ENCODE measurements around the gene ZCCHC14.
A peak's percentile ranks its signal among the peaks of the same experiment; 100 is the strongest.

ZCCHC14 gene

DNA sequence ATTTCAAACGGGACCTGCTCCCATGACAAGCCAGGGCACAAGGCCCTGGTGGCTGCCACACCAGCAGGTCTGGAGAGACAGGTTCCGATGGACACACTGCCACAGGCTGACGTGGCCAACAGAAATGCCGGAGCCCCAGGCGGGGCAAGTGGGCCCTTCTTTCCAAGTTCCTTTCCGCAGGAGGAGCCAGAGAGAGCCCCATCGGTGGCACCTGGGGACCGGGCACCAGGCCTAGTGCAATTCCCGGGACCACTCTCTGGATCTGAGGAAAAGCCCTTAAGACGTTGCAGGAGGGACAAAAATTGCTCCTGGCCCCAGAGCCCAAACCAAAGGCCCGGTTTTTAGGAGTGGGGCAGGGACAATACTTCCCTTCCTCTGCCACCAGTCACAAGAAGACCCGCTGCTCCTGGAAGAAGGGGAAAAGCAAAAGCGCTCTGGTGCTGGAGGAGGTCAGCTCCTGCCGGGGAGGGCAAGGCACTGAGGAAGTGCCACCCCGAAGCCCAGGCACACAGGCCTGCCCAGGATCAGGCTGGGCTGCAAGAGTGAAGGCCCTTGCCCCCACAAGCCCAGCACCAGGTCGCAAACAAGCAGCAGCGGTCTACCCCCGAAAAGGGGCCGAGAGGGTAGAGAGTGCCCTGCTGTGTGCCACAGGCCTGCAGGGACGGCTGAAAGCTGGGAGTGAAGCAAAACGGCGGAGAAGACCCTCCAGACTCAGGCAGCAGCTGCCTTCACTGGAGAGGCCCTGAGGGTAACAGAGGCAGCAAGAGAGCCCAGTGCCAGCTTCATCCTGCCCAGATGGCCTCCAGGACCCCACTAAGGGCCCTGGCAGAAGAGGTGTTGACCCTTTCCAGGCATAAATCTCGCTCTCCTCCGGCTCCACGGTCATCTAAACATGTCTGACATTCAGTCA is 71.6 kb downstream of the ZCCHC14 start:
- H3K27ac ChIP-seq: no peak overlapping the region
- no peak for TF ChIP-seq ZFX (IDR thresholded peaks at IDR 0.05; ENCODE audit: borderline replicate concordance)
- TF ChIP-seq, protein P1, sequence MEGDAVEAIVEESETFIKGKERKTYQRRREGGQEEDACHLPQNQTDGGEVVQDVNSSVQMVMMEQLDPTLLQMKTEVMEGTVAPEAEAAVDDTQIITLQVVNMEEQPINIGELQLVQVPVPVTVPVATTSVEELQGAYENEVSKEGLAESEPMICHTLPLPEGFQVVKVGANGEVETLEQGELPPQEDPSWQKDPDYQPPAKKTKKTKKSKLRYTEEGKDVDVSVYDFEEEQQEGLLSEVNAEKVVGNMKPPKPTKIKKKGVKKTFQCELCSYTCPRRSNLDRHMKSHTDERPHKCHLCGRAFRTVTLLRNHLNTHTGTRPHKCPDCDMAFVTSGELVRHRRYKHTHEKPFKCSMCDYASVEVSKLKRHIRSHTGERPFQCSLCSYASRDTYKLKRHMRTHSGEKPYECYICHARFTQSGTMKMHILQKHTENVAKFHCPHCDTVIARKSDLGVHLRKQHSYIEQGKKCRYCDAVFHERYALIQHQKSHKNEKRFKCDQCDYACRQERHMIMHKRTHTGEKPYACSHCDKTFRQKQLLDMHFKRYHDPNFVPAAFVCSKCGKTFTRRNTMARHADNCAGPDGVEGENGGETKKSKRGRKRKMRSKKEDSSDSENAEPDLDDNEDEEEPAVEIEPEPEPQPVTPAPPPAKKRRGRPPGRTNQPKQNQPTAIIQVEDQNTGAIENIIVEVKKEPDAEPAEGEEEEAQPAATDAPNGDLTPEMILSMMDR (IDR thresholded peaks at IDR 0.05): peak; percentile 25; the same call in 1 of the 2 replicates

DNA sequence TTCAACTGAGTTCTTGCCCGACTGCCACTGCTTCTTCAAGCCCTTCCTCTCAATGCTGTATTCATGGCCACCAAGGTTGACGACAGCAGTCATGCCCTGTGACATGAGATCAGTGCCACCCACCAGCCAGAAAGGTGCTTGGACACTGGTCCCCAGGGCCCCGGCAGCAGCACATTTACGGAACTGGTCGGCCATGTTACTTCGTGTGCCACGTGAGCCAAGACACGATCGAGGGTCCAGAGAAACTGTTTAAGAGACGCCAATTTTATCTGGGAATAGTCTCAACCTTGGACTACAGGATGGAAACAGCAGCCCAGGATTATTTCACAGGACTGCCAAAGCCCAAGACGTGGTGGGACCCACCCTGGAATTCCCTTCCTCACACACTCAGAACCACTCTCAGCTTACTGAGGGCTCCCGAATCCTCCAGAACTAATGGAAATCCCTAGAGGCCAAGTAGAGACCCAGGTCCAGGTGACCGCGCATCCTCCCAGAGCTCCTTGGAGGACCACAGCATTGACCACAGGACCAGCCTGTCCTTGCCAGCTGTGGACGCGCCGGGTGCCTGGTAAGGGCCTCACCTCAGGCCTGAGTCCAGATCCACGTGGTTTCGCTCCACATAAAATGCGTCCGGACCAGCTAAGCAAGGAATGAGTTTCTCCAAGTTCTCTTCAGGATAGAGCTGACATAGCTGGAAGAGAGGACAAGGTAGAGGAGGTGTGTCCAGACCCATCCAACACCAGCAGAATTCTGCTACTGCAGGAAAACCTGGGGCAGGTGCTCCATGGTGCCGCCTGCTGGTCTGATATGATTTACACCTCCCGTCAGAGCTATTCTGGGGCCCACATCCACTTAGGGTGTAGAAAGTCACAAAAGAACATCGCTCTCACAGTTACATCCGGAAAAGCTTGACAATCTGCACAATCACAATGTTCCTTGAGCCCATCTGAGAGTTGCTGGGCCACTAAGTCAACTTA is 72.5 kb downstream of the ZCCHC14 start:
- no peak overlapping the region for H3K27ac ChIP-seq
- no peak for TF ChIP-seq ZFX (IDR thresholded peaks at IDR 0.05; ENCODE audit: borderline replicate concordance)
- TF ChIP-seq, protein P1 (IDR thresholded peaks at IDR 0.05): peak; percentile 56

DNA sequence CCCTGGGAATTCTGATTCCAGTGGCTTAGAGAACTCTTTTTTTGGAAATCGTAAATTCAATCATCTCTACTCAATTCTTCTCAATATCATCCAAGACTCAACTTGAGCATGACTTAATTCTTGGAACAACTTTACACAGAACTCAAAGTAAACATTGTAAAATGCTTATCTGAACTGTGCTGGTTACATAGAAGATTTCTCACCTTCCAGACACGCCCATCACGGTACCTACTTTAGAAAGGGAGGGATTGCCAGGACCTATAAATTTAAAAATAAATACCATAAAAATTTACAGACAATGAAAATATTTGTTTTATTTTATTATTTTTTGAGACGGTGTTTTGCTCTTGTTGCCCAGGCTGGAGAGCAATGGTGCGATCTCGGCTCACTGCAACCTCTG is 74.2 kb downstream of the ZCCHC14 start:
- no peak for TF ChIP-seq ZFX (IDR thresholded peaks at IDR 0.05; ENCODE audit: borderline replicate concordance)
- TF ChIP-seq, protein P1 (IDR thresholded peaks at IDR 0.05): no peak
- H3K27ac ChIP-seq: no peak overlapping the region

DNA sequence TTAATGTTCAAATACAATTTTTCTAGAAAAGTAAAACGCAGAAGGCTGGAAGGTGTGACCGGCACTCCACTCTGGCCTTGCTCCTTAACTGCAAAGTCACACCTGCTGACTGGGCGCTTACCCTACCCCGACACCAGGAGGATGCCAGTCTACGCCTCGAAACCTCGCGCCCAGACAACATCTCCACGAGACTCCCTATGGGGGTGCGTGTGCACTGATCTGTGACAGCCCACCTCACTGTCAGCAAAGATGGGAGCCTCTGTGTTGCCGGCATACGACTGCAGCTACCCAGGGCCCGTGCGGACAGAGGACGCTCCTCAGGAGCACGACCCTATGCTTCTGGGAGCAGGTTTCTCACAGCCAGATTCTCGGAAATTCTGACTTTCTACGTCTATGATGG is 74.6 kb downstream of the ZCCHC14 start:
- H3K27ac ChIP-seq: no peak overlapping the region
- no peak for TF ChIP-seq ZFX (IDR thresholded peaks at IDR 0.05; ENCODE audit: borderline replicate concordance)
- TF ChIP-seq, protein P1 (IDR thresholded peaks at IDR 0.05): no peak

DNA sequence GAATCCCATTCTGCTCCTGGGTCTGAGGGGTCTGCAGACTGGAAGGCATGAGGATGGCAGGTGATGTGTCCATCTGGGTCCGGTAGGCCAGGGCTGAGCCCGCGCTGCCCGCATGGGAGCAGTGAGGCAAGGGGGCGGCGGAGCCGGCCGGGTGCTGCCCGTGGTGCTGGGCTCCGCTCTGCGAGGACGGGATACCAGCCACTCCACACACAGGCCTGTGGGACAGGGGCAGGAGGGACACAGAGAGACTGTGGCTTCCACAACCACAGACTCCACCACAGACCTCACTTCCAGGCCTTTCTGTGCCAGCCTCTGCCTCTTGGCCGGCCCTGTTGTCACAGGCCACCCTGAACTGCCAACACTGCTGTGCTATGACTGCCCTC is 75.3 kb downstream of the ZCCHC14 start:
- TF ChIP-seq, protein P1 (IDR thresholded peaks at IDR 0.05): no peak
- TF ChIP-seq ZFX (IDR thresholded peaks at IDR 0.05; ENCODE audit: borderline replicate concordance): no peak
- H3K27ac ChIP-seq: no peak overlapping the region

DNA sequence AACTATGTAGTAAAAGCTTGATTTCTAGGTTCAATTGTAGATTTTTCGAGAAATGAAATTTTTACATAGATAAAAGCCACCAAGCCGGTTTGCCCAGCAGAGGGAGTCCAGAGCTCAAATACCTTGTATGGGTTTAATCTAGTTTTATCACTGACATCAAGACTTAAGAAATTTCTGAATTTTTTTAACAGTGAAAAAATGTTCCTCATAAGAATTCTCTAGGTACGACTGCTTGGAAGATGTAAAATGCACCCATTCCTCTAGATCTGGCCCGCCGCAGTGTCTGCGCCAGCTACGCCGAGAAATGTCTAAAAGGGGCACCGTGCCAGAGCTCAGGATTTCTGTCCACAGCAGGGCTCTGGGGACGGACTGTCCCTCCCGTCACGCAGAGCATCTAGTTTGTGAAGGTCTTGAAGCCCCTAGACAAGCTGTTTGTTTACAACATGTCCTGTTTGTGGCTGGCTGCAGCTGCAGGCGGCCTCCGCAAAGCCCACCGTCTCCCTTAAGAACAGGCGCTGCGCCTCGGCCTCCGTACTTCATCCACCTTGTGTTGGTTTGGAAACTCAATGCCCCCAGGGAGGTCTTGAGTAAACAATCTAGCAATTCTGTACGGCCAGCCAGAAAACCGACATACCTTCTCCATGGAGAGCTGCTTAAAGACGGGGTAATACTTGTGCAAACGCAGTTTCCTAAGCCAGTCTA is 75.8 kb downstream of the ZCCHC14 start:
- no peak overlapping the region for H3K27ac ChIP-seq
- TF ChIP-seq ZFX (IDR thresholded peaks at IDR 0.05; ENCODE audit: borderline replicate concordance): no peak
- TF ChIP-seq, protein P1 (IDR thresholded peaks at IDR 0.05): peak; percentile 83

Measured in 22Rv1 (cell line).